ENCODE measurements around the gene OXT. TPM values are rescaled to one million over a fixed set of nuclear protein-coding genes. Genes with fewer than 3 reads are reported as not detected.
"Not testable (repeated sequence)": the region's sequence is repeated elsewhere in the genome, so short reads cannot be mapped to it uniquely, and the experiment has no call there.

OXT gene
- total RNA-seq (not detected), polyA plus RNA-seq (under 1 TPM; 0.12 to 0.73 (median 0.17) TPM)
- long read RNA-seq, donor 1: 0 reads
- long read RNA-seq, donor 2: 0 reads

GRCh38 chr20:3071610-3072529 lies at the start of gene OXT:
Gene OXT (plus strand): TSS chr20:3071620. CDS start chr20:3071656, 36 bp downstream.
- intact Hi-C loops (cut with DNase I): no loop called here
- TF ChIP-seq CTCF (IDR thresholded peaks at IDR 0.05): no peak
- DNase-seq (peak; percentile 60 to 72), ATAC-seq (peak; percentile 16 to 47 (median 28))
- Histone ChIP-seq H3K4me1 (peaks cover 2% of the 10 kb centered on the region), H3K4me3 (peak within 1 kb of the TSS; percentile 62), H3K27ac (no peak within 1 kb of the TSS), H3K36me3 (ENCODE audit: insufficient read depth in 1 of 2, low read depth in 1 of 2) (no peaks in the 10 kb centered on the region), H3K27me3 (ENCODE audit: insufficient read depth in 3 of 3, low read length in 2 of 3) (peaks cover 0 to 16% (median 6%) of the 10 kb centered on the region in 3 donors), H3K9me3 (no peaks in the 10 kb centered on the region)
- 10 to 12% (median 11%) methylated on average over 64 to 95 of the region's 95 CpGs for WGBS, 3 donors

GRCh38 chr20:3021777-3022176 lies 49.6 kb upstream of the OXT start:
- WGBS, 3 donors: 93 to 99% (median 98%) methylated on average over 5 of the region's 5 CpGs
- TF ChIP-seq CTCF (IDR thresholded peaks at IDR 0.05): no peak
- peak in 1 of 4 donors; percentile 30 for ATAC-seq
- no peaks in the 10 kb centered on the region for H3K4me1 ChIP-seq
- H3K9me3 ChIP-seq: no peaks in the 10 kb centered on the region
- no peaks in the 10 kb centered on the region for H3K27me3 ChIP-seq (ENCODE audit: insufficient read depth in 3 of 3, low read length in 2 of 3)
- H3K36me3 ChIP-seq (ENCODE audit: insufficient read depth in 1 of 2, low read depth in 1 of 2): peaks cover 6 to 74% of the 10 kb centered on the region in 2 donors
- H3K27ac ChIP-seq: no peak overlapping the region
- intact Hi-C loops (cut with DNase I): no loop called here
- no peak for DNase-seq
- no peak overlapping the region for H3K4me3 ChIP-seq

- H3K36me3 ChIP-seq (ENCODE audit: insufficient read depth in 1 of 2, low read depth in 1 of 2): peaks cover 1 to 74% of the 10 kb centered on the region in 2 donors
- H3K27ac ChIP-seq; H3K4me1 ChIP-seq; DNase-seq; H3K9me3 ChIP-seq; ATAC-seq; intact Hi-C loops (cut with DNase I); H3K27me3 ChIP-seq (ENCODE audit: insufficient read depth in 3 of 3, low read length in 2 of 3); H3K4me3 ChIP-seq: not testable (repeated sequence)
- 88 to 92% (median 90%) methylated on average over 20 of the region's 20 CpGs for WGBS, 3 donors
These were observed 48.6 kb upstream of the OXT start for GRCh38 chr20:3022559-3023490.

- no peak for ATAC-seq
- Histone ChIP-seq H3K4me1 (no peaks in the 10 kb centered on the region), H3K27ac (no peak overlapping the region), H3K4me3 (no peak overlapping the region), H3K36me3 (ENCODE audit: insufficient read depth in 1 of 2, low read depth in 1 of 2) (peaks cover 0 to 92% of the 10 kb centered on the region in 2 donors), H3K9me3 (no peaks in the 10 kb centered on the region), H3K27me3 (ENCODE audit: insufficient read depth in 3 of 3, low read length in 2 of 3) (no peaks in the 10 kb centered on the region)
- 70 to 80% (median 79%) methylated on average over 2 of the region's 2 CpGs for WGBS, 3 donors
- intact Hi-C loops (cut with DNase I): no loop called here
- TF ChIP-seq CTCF (IDR thresholded peaks at IDR 0.05): no peak
- DNase-seq: no peak
These were observed 43.4 kb upstream of the OXT start for GRCh38 chr20:3027987-3028386.

All from psoas muscle (tissue), 8 donors.